Activated T-cell treated with anti-CD3 and anti-CD28 coated beads for 1 hour (primary cell): Measurements from ENCODE around the gene CHST10.
"Not testable (repeated sequence)": the region's sequence is repeated elsewhere in the genome, so short reads cannot be mapped to it uniquely, and the experiment has no call there.

Experiments
- DNase-seq: peaks from one replicate; pipeline ENCODE4 v3.0.0-alpha.2; 2020; ENCODE audit warnings: low read depth

The CHST10 gene

GRCh38 chr2:100392715-100393114, 24.8 kb downstream of the CHST10 start:
- DNase-seq, result no peak

DNA sequence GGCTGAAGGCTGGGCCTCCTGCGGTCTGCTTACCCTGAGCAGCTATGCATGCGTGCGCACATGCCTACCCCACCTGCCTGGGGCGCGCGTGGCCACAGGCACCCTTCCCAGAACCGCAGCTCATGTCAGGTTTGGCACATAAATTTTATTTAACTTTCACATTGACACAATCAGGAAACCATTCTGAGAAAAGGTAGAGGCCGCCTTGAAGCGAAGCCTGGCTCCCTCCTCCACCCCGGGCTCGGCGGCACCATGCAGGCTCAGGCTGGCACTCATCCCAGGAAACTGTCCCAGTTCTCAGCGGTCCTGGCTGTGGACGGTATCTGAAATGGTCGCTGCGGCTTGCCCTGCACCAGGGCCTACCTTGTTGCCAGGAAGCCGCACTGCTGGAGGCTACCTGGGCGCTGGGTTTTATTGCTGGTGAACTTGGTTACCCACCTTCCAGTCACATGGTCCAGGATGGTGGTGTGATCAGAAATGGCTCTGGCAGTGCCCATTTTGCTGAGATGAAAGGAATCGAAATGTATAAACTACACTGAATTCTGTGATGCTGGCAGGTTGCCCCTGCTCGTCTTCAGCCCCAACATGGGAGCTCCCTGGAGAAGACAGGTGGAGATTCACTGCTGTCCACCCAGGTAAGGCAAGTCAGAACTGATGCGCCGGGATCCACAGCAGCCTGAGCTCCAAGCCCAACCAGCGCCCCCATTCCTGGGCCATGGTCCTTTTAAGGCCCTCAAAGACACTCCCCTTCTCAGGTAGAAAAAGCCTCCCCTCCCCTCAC, 25.5 kb downstream of the CHST10 start:
- no peak for DNase-seq

DNA sequence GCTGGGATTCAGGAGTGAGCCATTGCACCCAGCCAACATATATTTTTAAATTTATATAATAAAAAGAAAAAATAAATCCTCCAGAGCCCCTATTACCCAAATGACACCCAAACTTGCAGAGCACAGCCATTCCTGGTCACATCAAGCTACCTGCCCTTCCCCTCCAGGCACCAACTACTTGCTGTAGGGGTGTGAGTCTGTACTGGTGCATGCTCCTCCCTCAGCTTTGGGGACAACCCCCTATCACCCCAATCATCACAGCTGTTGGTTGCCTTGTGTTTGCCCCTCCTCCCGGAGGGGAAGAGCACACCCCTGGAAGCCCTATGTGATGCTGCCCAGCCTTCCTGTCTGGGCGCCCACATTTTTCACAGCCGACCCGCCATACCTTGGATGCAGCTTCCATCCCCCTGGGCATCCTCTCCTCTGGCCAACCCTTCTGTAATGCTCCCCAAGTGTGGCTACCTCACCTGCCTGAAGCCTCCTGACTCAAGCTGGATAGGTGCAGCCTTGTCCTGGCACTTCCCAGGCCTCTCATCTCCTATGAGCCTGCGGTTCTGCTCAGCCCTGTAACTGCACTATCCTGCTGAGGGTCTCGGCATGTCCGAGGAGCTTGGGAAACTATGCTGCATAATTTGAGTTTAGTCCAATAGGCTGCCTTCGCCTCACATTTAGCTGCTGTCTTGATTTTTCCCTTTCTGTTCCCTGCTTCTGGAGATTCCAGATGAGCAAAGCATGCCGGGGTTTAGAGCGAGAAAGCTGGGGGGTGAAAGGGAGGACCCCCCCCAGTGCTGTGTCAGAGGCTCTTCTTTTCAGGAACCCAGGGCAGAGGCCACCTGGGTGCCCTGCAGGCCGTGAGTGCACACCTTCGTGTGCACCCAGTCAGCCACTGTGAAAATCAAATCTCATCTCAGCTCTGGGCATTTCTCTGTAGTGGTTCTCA, 27.2 kb downstream of the CHST10 start:
- DNase-seq, result no peak

- no peak for DNase-seq
Observed at GRCh38 chr2:100388703-100389102, 28.8 kb downstream of the CHST10 start.

- no peak for DNase-seq
Observed at GRCh38 chr2:100383954-100384353, 33.5 kb downstream of the CHST10 start.

- DNase-seq, result no peak
Observed at GRCh38 chr2:100383306-100383705, 34.2 kb downstream of the CHST10 start.

GRCh38 chr2:100381240-100381639, 36.2 kb downstream of the CHST10 start:
- peak; percentile 68 for DNase-seq

GRCh38 chr2:100380681-100381080, 36.8 kb downstream of the CHST10 start:
- DNase-seq, result no peak

DNA sequence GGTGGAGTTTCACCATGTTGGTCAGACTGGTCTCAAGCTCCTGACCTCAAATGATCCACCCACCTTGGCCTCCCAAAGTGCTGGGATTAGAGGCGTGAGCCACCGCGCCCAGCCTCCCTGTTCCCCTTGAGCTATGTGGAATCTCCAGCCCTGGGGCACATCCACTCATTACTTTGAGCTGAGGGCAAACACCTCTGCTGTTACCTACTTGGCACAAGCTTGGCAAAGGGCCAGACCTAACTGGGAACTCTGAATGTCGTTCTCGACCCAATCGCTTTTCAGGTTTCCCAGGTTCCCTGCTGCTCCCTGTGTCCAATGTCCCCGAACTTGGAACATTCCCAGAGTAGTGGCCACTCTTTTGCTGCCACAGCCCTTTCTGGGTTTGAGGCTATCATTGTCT, 40.6 kb downstream of the CHST10 start:
- no peak for DNase-seq

DNA sequence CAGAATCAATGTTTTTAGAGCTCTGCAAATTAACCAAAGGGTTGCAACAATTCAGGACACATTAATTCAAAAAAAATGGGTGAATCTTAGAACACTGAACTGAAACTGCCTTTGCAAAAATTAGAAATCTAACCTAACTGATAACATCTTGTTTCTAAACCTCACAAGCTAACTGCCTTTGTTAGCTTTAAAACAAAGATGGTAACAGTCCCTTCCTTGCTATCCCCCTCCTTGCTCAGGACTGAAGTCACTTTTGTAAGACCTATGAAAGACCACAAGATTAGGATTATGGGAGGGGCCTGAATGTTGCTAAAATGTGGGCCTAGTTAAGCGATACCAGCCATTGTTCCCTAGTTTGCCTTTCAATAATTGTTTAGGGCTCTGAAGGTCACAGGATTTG, 50.3 kb downstream of the CHST10 start:
- DNase-seq, result no peak

GRCh38 chr2:100365434-100365833, 52.0 kb downstream of the CHST10 start:
- DNase-seq, result no peak

GRCh38 chr2:100362269-100362668, 55.2 kb downstream of the CHST10 start:
- DNase-seq, result not testable (repeated sequence)

DNA sequence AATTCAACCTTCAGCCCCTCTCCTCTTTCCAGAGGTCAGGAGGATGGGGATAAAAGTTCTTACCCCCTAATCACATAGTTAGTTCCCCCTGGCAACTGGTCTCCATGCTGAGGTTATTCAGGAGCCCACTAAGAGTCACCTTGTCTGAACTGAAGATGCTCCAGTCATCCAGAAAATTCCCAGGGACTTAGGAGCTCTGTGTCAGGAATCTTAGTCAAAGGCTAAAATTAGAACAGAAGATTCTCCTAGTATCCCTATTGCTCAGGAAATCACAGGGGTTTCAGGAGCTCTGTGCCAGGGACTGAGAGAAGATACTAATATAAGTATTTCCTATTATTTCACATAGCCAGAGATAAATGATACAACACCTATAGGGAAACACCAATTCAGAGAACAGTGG, 57.9 kb downstream of the CHST10 start:
- no peak for DNase-seq

- no peak for DNase-seq
Observed at GRCh38 chr2:100358554-100358953, 58.9 kb downstream of the CHST10 start.

DNA sequence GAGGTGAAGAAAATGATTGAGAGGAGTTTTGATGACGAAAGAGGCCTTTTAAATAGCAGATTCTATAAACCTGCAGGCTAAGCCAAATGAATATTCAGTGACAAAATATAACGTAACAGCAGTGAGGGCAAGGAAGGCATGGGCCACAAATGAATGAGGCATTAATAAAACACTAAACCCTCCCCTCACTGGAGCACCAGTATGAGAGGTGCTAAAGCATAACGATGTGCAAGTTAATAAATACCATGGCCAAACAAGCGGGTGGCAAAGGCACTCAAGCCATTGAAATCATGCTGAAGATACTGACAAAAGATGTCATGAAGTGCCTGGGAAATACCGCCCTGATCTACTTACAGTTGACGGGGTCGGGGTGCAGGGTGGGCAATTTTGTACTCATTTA, 64.9 kb downstream of the CHST10 start:
- DNase-seq, result no peak

- DNase-seq, result no peak
Observed at GRCh38 chr2:100350661-100351185, 66.7 kb downstream of the CHST10 start.

DNA sequence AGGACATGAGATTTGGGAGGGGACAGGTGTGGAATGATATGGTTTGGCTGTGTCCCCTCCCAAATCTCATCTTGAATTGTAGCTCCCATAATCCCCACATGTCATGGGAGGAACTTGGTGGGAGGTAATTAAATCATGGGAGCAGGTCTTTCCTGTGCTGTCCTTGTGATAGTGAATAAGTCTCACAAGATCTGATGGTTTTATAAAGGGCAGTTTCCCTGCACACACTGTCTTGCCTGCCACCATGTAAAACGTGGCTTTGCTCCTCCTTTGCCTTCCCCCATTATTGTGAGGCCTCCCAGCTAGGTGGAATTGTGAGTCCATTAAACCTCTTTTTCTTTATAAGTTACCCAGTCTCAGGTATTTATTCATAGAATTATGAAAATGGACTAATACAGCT, 72.3 kb downstream of the CHST10 start:
- not testable (repeated sequence) for DNase-seq

DNA sequence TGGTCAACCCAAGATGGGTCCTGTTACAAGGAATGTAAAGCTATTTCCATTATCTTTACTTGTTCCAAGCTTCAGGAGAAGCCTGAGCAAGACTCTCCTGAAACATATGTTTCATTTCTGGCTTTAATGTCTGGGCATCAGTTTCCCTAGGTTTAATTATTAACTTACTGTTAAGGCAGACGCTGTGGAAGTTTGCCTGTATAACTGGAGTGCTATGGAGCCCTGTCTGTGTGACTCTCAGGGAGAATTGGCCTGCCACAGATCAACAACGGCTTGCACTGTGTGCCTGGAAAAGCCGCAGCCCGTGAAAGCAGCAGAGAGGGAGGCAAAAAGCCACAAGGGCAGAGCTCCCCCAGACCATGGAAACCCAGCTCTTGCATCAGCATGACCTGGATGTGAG, 73.0 kb downstream of the CHST10 start:
- no peak for DNase-seq

- DNase-seq, result not testable (repeated sequence)
Observed at GRCh38 chr2:100342466-100342865, 75.0 kb downstream of the CHST10 start.
